ENCODE data around the gene SOX21.

DNA sequence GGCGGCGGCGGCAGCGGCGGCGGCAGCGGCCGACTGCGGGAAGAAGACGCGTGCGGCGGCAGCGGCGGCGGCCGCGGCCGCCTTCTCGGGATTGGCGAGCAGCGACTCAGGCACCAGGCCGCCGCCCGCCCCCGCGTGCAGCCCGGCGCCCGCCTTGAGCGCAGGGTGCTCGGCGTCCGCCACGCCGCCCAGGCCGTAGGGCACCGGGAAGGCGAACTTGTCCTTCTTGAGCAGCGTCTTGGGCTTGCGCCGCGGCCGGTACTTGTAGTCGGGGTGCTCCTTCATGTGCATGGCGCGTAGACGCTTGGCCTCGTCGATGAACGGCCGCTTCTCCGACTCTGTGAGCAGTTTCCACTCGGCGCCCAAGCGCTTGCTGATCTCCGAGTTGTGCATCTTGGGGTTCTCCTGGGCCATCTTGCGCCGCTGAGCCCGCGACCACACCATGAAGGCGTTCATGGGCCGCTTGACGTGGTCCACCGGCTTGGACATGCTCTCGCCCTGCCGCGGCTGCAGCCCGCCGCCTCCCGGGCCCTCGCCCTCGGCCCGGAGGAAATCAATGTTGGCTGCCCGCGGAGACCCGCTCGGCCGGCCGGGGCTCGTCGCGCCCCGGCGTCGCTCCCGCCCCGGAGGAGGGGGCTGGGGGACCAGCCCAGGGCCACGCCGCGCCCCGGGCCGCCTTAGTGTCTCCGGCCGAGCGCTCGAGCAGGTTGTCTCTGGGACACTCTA lies 621 bp downstream of the SOX21 start:
- TF ChIP-seq, protein P1, sequence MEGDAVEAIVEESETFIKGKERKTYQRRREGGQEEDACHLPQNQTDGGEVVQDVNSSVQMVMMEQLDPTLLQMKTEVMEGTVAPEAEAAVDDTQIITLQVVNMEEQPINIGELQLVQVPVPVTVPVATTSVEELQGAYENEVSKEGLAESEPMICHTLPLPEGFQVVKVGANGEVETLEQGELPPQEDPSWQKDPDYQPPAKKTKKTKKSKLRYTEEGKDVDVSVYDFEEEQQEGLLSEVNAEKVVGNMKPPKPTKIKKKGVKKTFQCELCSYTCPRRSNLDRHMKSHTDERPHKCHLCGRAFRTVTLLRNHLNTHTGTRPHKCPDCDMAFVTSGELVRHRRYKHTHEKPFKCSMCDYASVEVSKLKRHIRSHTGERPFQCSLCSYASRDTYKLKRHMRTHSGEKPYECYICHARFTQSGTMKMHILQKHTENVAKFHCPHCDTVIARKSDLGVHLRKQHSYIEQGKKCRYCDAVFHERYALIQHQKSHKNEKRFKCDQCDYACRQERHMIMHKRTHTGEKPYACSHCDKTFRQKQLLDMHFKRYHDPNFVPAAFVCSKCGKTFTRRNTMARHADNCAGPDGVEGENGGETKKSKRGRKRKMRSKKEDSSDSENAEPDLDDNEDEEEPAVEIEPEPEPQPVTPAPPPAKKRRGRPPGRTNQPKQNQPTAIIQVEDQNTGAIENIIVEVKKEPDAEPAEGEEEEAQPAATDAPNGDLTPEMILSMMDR (IDR thresholded peaks at IDR 0.05) = no peak
- TF ChIP-seq EP300 (IDR thresholded peaks at IDR 0.05) = no peak
- no peak for TF ChIP-seq POLR2A (IDR thresholded peaks at IDR 0.05)
